ENCODE measurements around the gene BIRC6. TPM values are rescaled to one million over a fixed set of nuclear protein-coding genes. Genes with fewer than 3 reads are reported as not detected.

BIRC6 gene
- polyA plus RNA-seq, 1 donor (not counting 4 experiments of a cell fraction or from before 2014, with no cell fraction given) = 57.0 TPM

DNA sequence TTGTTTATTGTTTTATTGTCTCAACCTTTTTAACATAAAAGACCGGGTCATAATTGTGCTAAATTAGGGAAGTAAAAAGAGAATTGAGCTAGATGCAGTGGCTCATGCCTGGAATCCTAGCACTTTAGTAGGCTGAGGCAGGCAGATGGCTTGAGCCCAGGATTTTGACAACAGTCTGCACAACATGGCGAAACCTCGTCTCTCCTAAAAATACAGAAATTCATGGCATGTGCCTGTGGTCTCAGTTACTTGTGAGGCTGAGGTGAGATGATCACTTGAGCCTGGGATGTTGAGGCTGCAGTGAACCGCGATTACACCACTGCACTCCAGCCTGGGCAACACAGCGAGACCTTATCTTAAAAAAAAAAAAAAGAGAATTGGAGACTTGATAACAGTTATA lies 166.9 kb downstream of the BIRC6 start:
- Histone ChIP-seq H3K9ac (ENCODE audit: control insufficient read depth, extremely low read depth, insufficient read depth, low read length) (no peak overlapping the region), H4K20me1 (ENCODE audit: control insufficient read depth, extremely low read depth, insufficient read depth, low read length) (no peaks in the 10 kb centered on the region), H3K27me3 (ENCODE audit: control insufficient read depth, extremely low read depth, insufficient read depth, low read length) (no peaks in the 10 kb centered on the region), H3K4me3 (ENCODE audit: control insufficient read depth in 2 of 3, extremely low read depth in 1 of 3, insufficient read depth in 2 of 3, low read depth in 1 of 3, low read length in 3 of 3) (no peak overlapping the region), H3K27ac (ENCODE audit: control insufficient read depth, insufficient read depth, low read length) (no peak overlapping the region), H3K9me1 (ENCODE audit: control insufficient read depth, extremely low read depth, insufficient read depth, low read length) (no peaks in the 10 kb centered on the region), H3K79me2 (ENCODE audit: control insufficient read depth, insufficient read depth, low read length) (no peaks in the 10 kb centered on the region), H3K9me3 (ENCODE audit: control insufficient read depth, low read depth, low read length) (no peaks in the 10 kb centered on the region), H2AFZ (ENCODE audit: control insufficient read depth, low read length) (no peak overlapping the region), H3K4me1 (ENCODE audit: control insufficient read depth, extremely low read depth, insufficient read depth, low read length) (no peaks in the 10 kb centered on the region), H3K4me2 (ENCODE audit: control insufficient read depth, extremely low read depth, insufficient read depth, low read depth, low read length) (no peak overlapping the region), H3K36me3 (ENCODE audit: control insufficient read depth in 2 of 2, extremely low read depth in 1 of 2, insufficient read depth in 2 of 2, low read length in 2 of 2) (peaks cover 12 to 28% of the 10 kb centered on the region in 2 experiments)
- FAIRE-seq = no peak
- DNase-seq (ENCODE audit: low read depth, low spot score) = no peak
- dilution Hi-C loops (cut with MboI; ENCODE audit: extremely low pct_ligation_motif_present, low sequenced_read_pairs) = no loop called here
- TF ChIP-seq EZH2 (IDR thresholded peaks at IDR 0.05; ENCODE audit: low read length) (no peak), CTCF (optimal IDR thresholded peaks at IDR 0.05 in 1 of 3, IDR thresholded peaks at IDR 0.05 in 1 of 3, conservative IDR thresholded peaks at IDR 0.05 in 1 of 3; ENCODE audit: extremely low read depth in 1 of 3, insufficient read depth in 2 of 3, low read length in 3 of 3) (no peak)

GRCh38 chr2:32532341-32532740 lies 175.5 kb downstream of the BIRC6 start:
- Histone ChIP-seq H3K27ac (ENCODE audit: control insufficient read depth, insufficient read depth, low read length) (no peak overlapping the region), H3K9me3 (ENCODE audit: control insufficient read depth, low read depth, low read length) (no peaks in the 10 kb centered on the region), H3K79me2 (ENCODE audit: control insufficient read depth, insufficient read depth, low read length) (no peaks in the 10 kb centered on the region), H3K27me3 (ENCODE audit: control insufficient read depth, extremely low read depth, insufficient read depth, low read length) (no peaks in the 10 kb centered on the region), H2AFZ (ENCODE audit: control insufficient read depth, low read length) (no peak overlapping the region), H3K4me1 (ENCODE audit: control insufficient read depth, extremely low read depth, insufficient read depth, low read length) (no peaks in the 10 kb centered on the region), H3K9ac (ENCODE audit: control insufficient read depth, extremely low read depth, insufficient read depth, low read length) (no peak overlapping the region), H3K4me2 (ENCODE audit: control insufficient read depth, extremely low read depth, insufficient read depth, low read depth, low read length) (no peak overlapping the region), H3K36me3 (ENCODE audit: control insufficient read depth in 2 of 2, extremely low read depth in 1 of 2, insufficient read depth in 2 of 2, low read length in 2 of 2) (peaks cover 5 to 12% of the 10 kb centered on the region in 2 experiments), H3K4me3 (ENCODE audit: control insufficient read depth in 2 of 3, extremely low read depth in 1 of 3, insufficient read depth in 2 of 3, low read depth in 1 of 3, low read length in 3 of 3) (no peak overlapping the region), H3K9me1 (ENCODE audit: control insufficient read depth, extremely low read depth, insufficient read depth, low read length) (no peaks in the 10 kb centered on the region), H4K20me1 (ENCODE audit: control insufficient read depth, extremely low read depth, insufficient read depth, low read length) (no peaks in the 10 kb centered on the region)
- no peak for FAIRE-seq
- dilution Hi-C loops (cut with MboI; ENCODE audit: extremely low pct_ligation_motif_present, low sequenced_read_pairs) = no loop called here
- TF ChIP-seq EZH2 (IDR thresholded peaks at IDR 0.05; ENCODE audit: low read length) (no peak), CTCF (optimal IDR thresholded peaks at IDR 0.05 in 1 of 3, IDR thresholded peaks at IDR 0.05 in 1 of 3, conservative IDR thresholded peaks at IDR 0.05 in 1 of 3; ENCODE audit: extremely low read depth in 1 of 3, insufficient read depth in 2 of 3, low read length in 3 of 3) (no peak)
- DNase-seq (ENCODE audit: low read depth, low spot score) = no peak
